ENCODE results near the gene MEMO1.

DNA sequence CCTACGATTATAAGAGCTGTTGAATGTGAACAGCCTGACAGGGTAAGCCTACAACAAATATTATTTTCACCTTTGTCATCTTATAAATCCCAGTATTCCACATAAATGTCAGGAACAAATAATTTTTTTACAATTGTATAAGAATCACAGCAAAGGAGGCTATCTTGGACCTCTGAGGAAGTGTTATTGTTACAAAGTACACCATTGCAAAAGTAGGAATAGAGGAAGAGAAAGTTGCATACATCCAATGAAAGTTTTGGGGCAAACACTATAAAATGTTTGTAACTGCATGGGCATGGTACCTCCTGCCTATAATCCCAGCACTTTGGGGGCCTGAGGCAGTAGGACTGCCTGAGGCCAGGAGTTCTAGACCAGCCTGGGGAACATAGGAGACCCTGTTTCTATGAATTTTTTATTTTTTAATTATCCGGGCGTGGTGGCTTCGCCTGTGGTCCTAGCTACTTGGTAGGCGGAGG is 715 bp upstream of the MEMO1 start:
- TF ChIP-seq POLR2A (IDR thresholded peaks at IDR 0.05; ENCODE audit: low read depth, low read length) (no peak), SPI1 (IDR thresholded peaks at IDR 0.05; ENCODE audit: low read depth, low read length) (peak; percentile 65), POLR2AphosphoS5 (IDR thresholded peaks at IDR 0.05; ENCODE audit: low read depth, low read length) (no peak), TAF1 (IDR thresholded peaks at IDR 0.05; ENCODE audit: low read depth, low read length) (no peak)
